Measurements from ENCODE around the gene ZNF366.

GRCh38 chr5:72495410-72495809, 11.8 kb downstream of the ZNF366 start:
- TF ChIP-seq, protein P1, sequence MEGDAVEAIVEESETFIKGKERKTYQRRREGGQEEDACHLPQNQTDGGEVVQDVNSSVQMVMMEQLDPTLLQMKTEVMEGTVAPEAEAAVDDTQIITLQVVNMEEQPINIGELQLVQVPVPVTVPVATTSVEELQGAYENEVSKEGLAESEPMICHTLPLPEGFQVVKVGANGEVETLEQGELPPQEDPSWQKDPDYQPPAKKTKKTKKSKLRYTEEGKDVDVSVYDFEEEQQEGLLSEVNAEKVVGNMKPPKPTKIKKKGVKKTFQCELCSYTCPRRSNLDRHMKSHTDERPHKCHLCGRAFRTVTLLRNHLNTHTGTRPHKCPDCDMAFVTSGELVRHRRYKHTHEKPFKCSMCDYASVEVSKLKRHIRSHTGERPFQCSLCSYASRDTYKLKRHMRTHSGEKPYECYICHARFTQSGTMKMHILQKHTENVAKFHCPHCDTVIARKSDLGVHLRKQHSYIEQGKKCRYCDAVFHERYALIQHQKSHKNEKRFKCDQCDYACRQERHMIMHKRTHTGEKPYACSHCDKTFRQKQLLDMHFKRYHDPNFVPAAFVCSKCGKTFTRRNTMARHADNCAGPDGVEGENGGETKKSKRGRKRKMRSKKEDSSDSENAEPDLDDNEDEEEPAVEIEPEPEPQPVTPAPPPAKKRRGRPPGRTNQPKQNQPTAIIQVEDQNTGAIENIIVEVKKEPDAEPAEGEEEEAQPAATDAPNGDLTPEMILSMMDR (CRISPR knock-in tag; IDR thresholded peaks at IDR 0.05), result no peak
- TF ChIP-seq ZNF446 (CRISPR knock-in tag; IDR thresholded peaks at IDR 0.05), result no peak

Measured in HepG2 (cell line).